ENCODE data around the gene TNRC6C. TPM values are rescaled to one million over a fixed set of nuclear protein-coding genes. Genes with fewer than 3 reads are reported as not detected.

TNRC6C gene
- total and polyA plus RNA-seq, 2 experiments from 2014 or later = 4.2 to 5.6 TPM

DNA sequence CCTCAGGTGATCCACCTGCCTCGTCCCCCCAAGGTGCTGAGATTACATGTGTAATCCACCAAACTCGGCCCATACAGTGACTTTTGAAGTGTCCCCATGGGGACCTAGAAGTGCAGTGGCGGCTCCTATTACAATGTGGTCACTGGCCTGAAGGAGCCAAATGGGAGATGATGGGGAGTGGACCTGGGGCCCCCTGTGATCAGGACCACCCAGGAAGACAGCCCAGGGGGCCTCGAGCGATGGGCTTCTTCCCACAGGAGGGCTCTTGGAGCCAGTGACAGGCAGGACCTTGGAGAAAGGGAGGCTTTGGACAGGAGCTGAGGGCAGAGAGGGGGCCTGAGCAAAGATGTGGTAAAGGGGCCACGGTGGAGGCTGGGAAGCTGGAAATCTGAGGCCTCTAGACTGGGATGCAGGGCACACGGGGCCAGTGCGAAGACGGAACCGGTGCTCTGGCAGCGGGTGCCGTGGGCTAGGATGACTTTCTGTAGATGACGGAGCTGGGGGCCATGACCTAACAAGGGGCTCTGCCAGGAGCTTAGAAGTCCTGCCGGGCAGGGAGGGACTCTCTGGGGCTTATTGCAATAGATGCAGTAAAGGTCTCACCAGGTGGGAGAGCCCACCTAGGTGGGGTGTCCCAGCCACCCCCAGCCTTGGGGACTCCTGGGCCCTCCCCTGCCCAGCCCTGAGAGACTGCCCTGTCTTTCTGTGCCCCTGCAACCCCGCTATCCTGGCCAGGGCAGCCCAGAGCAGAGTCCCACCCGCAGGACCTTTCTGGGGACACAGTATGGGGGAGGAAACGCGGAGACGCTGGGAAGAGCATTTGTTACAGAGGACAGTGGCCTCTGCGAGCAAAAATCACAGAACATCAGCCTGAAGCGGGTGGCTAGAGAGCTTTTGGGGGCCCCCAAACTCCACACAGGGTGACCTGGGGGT, 185.0 kb downstream of the TNRC6C start:
- Histone ChIP-seq H3K4me3 (no peak overlapping the region), H4K20me1 (ENCODE audit: insufficient read depth, poor library complexity, severe bottlenecking) (no peaks in the 10 kb centered on the region), H3K36me3 (replicated peaks; ENCODE audit: insufficient read depth, low read depth) (no peaks in the 10 kb centered on the region), H3K9me2 (replicated peaks; ENCODE audit: insufficient read depth) (no peaks in the 10 kb centered on the region), H3K4me2 (no peak overlapping the region), H3K27ac (no peak overlapping the region), H3K79me2 (no peaks in the 10 kb centered on the region), H3K9me3 (ENCODE audit: low read depth) (no peaks in the 10 kb centered on the region), H2AFZ (no peak overlapping the region), H3K27me3 (no peaks in the 10 kb centered on the region), H3K4me1 (ENCODE audit: insufficient read depth) (peaks cover 22% of the 10 kb centered on the region)
- WGBS (ENCODE audit: low lambda C conversion rate, missing lambda C conversion rate) = 93% methylated on average over 21 of the region's 21 CpGs
- DNase-seq (ENCODE audit: low spot score) = no peak
- TF ChIP-seq EZH2 (IDR thresholded peaks at IDR 0.05; ENCODE audit: borderline replicate concordance) = no peak
- TF ChIP-seq, protein P1, sequence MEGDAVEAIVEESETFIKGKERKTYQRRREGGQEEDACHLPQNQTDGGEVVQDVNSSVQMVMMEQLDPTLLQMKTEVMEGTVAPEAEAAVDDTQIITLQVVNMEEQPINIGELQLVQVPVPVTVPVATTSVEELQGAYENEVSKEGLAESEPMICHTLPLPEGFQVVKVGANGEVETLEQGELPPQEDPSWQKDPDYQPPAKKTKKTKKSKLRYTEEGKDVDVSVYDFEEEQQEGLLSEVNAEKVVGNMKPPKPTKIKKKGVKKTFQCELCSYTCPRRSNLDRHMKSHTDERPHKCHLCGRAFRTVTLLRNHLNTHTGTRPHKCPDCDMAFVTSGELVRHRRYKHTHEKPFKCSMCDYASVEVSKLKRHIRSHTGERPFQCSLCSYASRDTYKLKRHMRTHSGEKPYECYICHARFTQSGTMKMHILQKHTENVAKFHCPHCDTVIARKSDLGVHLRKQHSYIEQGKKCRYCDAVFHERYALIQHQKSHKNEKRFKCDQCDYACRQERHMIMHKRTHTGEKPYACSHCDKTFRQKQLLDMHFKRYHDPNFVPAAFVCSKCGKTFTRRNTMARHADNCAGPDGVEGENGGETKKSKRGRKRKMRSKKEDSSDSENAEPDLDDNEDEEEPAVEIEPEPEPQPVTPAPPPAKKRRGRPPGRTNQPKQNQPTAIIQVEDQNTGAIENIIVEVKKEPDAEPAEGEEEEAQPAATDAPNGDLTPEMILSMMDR (IDR thresholded peaks at IDR 0.05; ENCODE audit: poor library complexity) = no peak
- TF ChIP-seq EZH2phosphoT487 (IDR thresholded peaks at IDR 0.05; ENCODE audit: low read depth, severe bottlenecking, unreplicated experiment) = no peak

DNA sequence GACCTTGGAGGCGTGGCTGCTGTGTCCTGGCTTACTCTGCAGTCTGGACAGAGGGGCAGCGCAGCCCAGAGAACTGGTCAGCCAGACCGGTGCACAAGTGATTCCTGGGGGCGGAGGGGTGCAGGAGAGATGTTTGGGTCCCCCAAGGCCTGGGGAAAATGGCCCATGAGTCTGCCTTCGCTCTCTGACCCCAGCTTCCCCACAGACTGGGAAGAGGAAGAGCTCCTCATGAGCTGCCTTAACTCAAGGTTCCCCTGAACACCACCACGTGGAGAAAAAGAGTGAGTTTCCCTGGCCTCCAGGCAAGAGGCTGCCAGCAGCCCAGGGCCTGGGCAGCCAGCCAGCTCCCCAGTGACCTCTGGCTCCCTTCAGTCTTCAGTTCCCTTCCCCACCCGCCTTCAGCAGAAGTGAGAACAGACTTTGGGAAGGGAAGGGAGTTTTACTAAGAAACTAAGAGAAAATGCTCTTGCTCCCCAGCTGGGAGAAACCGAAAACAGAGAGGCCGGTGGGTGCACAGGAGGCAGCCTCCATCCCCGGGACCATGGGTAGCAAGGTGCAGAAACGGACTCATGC, 185.7 kb downstream of the TNRC6C start:
- Histone ChIP-seq H3K4me1 (ENCODE audit: insufficient read depth) (peaks cover 22% of the 10 kb centered on the region), H2AFZ (no peak overlapping the region), H3K27me3 (no peaks in the 10 kb centered on the region), H4K20me1 (ENCODE audit: insufficient read depth, poor library complexity, severe bottlenecking) (no peaks in the 10 kb centered on the region), H3K4me2 (no peak overlapping the region), H3K4me3 (no peak overlapping the region), H3K9me3 (ENCODE audit: low read depth) (no peaks in the 10 kb centered on the region), H3K36me3 (replicated peaks; ENCODE audit: insufficient read depth, low read depth) (no peaks in the 10 kb centered on the region), H3K9me2 (replicated peaks; ENCODE audit: insufficient read depth) (no peaks in the 10 kb centered on the region), H3K79me2 (no peaks in the 10 kb centered on the region), H3K27ac (no peak overlapping the region)
- WGBS (ENCODE audit: low lambda C conversion rate, missing lambda C conversion rate) = 81% methylated on average over 11 of the region's 11 CpGs
- TF ChIP-seq, protein P1 (IDR thresholded peaks at IDR 0.05; ENCODE audit: poor library complexity) = no peak
- peak; percentile 80 for DNase-seq (ENCODE audit: low spot score)

DNA sequence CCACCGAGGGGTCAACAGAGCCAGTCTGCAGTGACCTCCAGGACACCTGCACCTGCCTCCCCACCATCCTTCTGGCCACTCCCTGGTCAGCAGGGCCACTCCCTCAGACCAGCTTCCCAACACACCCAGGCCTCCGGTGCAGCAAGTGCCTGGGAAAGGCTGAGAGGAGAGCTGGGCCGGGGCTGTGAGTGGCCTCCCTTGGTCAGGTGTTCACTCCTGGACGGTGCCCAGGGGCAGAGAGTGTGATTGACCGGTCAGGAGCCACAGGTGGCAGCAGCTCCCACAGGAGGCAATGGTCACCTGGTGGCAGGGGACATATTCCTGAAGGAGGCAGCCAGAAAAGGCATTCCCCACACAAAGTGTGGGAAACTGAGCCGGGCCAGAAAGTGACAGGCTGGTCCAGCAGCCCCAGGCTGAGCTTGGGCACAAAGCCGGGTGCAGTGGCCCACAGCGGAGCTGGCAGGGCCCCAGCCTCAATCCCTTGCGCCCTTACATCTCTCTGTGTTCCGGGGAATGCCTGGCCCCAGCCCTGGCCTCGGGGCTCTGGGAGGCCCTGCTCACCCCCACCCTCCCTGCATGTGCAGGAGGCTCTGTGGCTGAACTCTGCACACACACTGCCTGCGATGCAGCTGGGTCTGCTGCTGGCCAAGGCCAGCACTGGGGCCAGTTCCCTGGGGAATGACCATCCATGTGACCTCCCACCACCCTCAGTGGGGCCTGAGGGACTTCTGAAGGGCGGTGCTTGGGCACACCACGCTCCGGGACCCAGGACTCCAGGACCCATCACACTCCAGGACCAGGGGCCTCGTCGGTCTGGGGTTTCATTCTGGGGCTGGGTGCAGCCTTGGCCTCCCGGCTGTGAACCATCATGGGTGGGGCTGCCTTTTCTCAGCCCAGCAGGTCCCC, 186.5 kb downstream of the TNRC6C start:
- Histone ChIP-seq H3K79me2 (no peaks in the 10 kb centered on the region), H3K4me2 (no peak overlapping the region), H3K9me3 (ENCODE audit: low read depth) (no peaks in the 10 kb centered on the region), H3K9me2 (replicated peaks; ENCODE audit: insufficient read depth) (no peaks in the 10 kb centered on the region), H3K36me3 (replicated peaks; ENCODE audit: insufficient read depth, low read depth) (no peaks in the 10 kb centered on the region), H3K4me1 (ENCODE audit: insufficient read depth) (peaks cover 22% of the 10 kb centered on the region), H3K27me3 (no peaks in the 10 kb centered on the region), H3K4me3 (no peak overlapping the region), H2AFZ (no peak overlapping the region), H4K20me1 (ENCODE audit: insufficient read depth, poor library complexity, severe bottlenecking) (no peaks in the 10 kb centered on the region), H3K27ac (no peak overlapping the region)
- no peak for TF ChIP-seq EZH2 (IDR thresholded peaks at IDR 0.05; ENCODE audit: borderline replicate concordance)
- TF ChIP-seq EZH2phosphoT487 (IDR thresholded peaks at IDR 0.05; ENCODE audit: low read depth, severe bottlenecking, unreplicated experiment) = no peak
- TF ChIP-seq, protein P1 (IDR thresholded peaks at IDR 0.05; ENCODE audit: poor library complexity) = no peak
- DNase-seq (ENCODE audit: low spot score) = no peak
- WGBS (ENCODE audit: low lambda C conversion rate, missing lambda C conversion rate) = 78% methylated on average over 18 of the region's 18 CpGs

Data from hepatocyte (in vitro differentiated cells).